Osteoblast (primary cell): ENCODE measurements around the gene CHRNA1. TPM values are rescaled to one million over a fixed set of nuclear protein-coding genes. Genes with fewer than 3 reads are reported as not detected.

Source experiments
- DNase-seq: peaks from one replicate; pipeline ENCODE4 v3.0.0; 2011; ENCODE audit warnings: low spot score, mixed read lengths; ENCODE audit not compliant: insufficient read length; ENCODE audit errors: missing footprints
- H2AFZ ChIP-seq: 2 replicates; pipeline ENCODE4 v1.6.0; 2011; ENCODE audit warnings: mild to moderate bottlenecking, low read length
- H3K27ac ChIP-seq: 2 replicates; pipeline ENCODE4 v1.5.1; 2011; ENCODE audit warnings: mild to moderate bottlenecking, low read depth, low read length, moderate library complexity
- H3K27me3 ChIP-seq: 2 replicates; pipeline ENCODE4 v1.6.0; 2012; ENCODE audit warnings: mild to moderate bottlenecking, control low read depth, inconsistent platforms, low read length, moderate library complexity; ENCODE audit not compliant: insufficient read depth
- H3K36me3 ChIP-seq: 2 replicates; pipeline ENCODE4 v1.5.1; 2011; ENCODE audit warnings: mild to moderate bottlenecking, low read length, control low read depth, moderate library complexity; ENCODE audit not compliant: insufficient read depth
- H3K4me1 ChIP-seq: 2 replicates; pipeline ENCODE4 v1.5.1; 2011; ENCODE audit warnings: mild to moderate bottlenecking, low read length, control low read depth, moderate library complexity; ENCODE audit not compliant: insufficient read depth
- H3K4me2 ChIP-seq: 2 replicates; pipeline ENCODE4 v1.6.0; 2011; ENCODE audit warnings: mild to moderate bottlenecking, low read length; ENCODE audit not compliant: insufficient read depth
- H3K4me3 ChIP-seq: fragments of 200-600 bp; sonication (generic); 3 replicates; pipeline ENCODE4 v1.5.1; 2012; ENCODE audit warnings: mild to moderate bottlenecking, low read length, inconsistent platforms; ENCODE audit not compliant: insufficient read depth
- H3K79me2 ChIP-seq: 2 replicates; pipeline ENCODE4 v1.6.0; 2012; ENCODE audit warnings: mild to moderate bottlenecking, low read length, control low read depth, inconsistent platforms; ENCODE audit not compliant: insufficient read depth
- H3K9me3 ChIP-seq: 2 replicates; pipeline ENCODE4 v1.5.1; 2011; ENCODE audit warnings: low read depth, low read length, control low read depth
- H4K20me1 ChIP-seq: 2 replicates; pipeline ENCODE4 v1.6.0; 2012; ENCODE audit warnings: mild to moderate bottlenecking, low read length, control low read depth; ENCODE audit not compliant: insufficient read depth
- CTCF ChIP-seq: IDR thresholded peaks from 2 replicates; pipeline ENCODE4 v1.5.1; 2011; ENCODE audit warnings: mild to moderate bottlenecking, low read depth, low read length, moderate library complexity; ENCODE audit errors: extremely low read depth
- total RNA-seq: library from RNA; depleted of rRNA; stranded (reverse); fragments of >200 nt; gene quantifications from 2 replicates; pipeline ENCODE4 v1.2.3, GENCODE V29; 2012

CHRNA1 gene
- total RNA-seq, 1 donor: not detected

DNA sequence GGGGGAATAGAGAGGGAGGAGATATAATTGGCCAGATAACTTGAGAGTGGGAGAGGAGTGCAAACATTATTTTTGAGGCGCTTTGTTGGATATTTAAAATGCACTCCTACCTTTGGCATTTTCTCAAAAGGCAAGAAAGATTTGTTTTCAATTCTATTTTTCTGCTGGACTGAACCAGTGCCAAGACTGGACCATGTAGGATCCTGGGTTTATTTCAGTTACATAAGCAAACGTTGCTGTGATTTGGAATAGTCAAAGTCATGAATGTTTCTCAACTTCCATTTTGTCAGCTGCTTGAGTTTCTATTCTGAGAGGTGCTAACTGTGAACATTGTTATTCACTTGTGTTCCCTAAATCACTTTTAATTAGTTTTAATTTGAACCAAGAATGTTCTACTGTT is 8.9 kb upstream of the CHRNA1 start:
- no peaks in the 10 kb centered on the region for H3K79me2 ChIP-seq
- H4K20me1 ChIP-seq: no peaks in the 10 kb centered on the region
- H3K4me3 ChIP-seq: no peak overlapping the region
- no peaks in the 10 kb centered on the region for H3K9me3 ChIP-seq
- H3K27me3 ChIP-seq: no peaks in the 10 kb centered on the region
- no peak for DNase-seq
- peaks cover 34% of the 10 kb centered on the region for H3K4me1 ChIP-seq
- H3K36me3 ChIP-seq: no peaks in the 10 kb centered on the region
- no peak overlapping the region for H3K27ac ChIP-seq
- no peak overlapping the region for H3K4me2 ChIP-seq
- H2AFZ ChIP-seq: peak overlapping the region; percentile 71
- no peak for TF ChIP-seq CTCF

- Histone ChIP-seq H2AFZ (peak overlapping the region; percentile 71), H3K27me3 (no peaks in the 10 kb centered on the region), H3K9me3 (no peaks in the 10 kb centered on the region), H3K4me2 (peak overlapping the region; percentile 57), H3K36me3 (no peaks in the 10 kb centered on the region), H3K4me3 (peak overlapping the region; percentile 1), H3K27ac (peak overlapping the region; percentile 69), H4K20me1 (no peaks in the 10 kb centered on the region), H3K79me2 (no peaks in the 10 kb centered on the region), H3K4me1 (peaks cover 26% of the 10 kb centered on the region)
- DNase-seq: no peak
- TF ChIP-seq CTCF: no peak
Observed at GRCh38 chr2:174772472-174772801, 8.2 kb upstream of the CHRNA1 start.

GRCh38 chr2:174771631-174772471 is 7.6 kb upstream of the CHRNA1 start:
- Histone ChIP-seq H3K9me3 (no peaks in the 10 kb centered on the region), H4K20me1 (no peaks in the 10 kb centered on the region), H2AFZ (peak overlapping the region; percentile 71), H3K36me3 (no peaks in the 10 kb centered on the region), H3K79me2 (no peaks in the 10 kb centered on the region), H3K4me3 (no peak overlapping the region), H3K27ac (peak overlapping the region; percentile 69), H3K4me2 (peak overlapping the region; percentile 57), H3K27me3 (no peaks in the 10 kb centered on the region), H3K4me1 (peaks cover 24% of the 10 kb centered on the region)
- DNase-seq: peak; percentile 92
- TF ChIP-seq CTCF: peak; percentile 91

DNA sequence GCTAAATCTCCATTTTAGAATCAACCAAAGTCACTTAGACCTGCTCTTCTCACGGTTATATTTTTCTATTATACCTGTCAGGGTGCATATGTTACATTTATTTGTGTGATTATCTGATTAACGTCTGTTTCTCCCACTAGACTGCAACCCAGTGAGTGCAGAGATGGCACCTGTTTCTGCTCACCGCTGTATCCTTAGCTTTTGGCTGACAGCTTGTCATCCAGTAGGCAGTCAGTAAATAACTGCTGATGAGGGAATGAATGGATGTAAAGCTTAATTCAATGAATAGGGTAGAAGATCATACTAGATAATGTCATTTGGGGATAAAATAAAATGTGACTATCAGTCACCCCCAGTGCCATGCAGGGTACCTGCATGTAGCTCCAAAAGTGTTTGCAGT is 6.9 kb upstream of the CHRNA1 start:
- Histone ChIP-seq H3K79me2 (no peaks in the 10 kb centered on the region), H4K20me1 (no peaks in the 10 kb centered on the region), H3K27ac (no peak overlapping the region), H3K4me3 (no peak overlapping the region), H3K36me3 (no peaks in the 10 kb centered on the region), H3K27me3 (no peaks in the 10 kb centered on the region), H3K4me2 (no peak overlapping the region), H2AFZ (no peak overlapping the region), H3K9me3 (no peaks in the 10 kb centered on the region), H3K4me1 (peaks cover 24% of the 10 kb centered on the region)
- no peak for TF ChIP-seq CTCF
- no peak for DNase-seq
